ENCODE measurements around the gene AGPS.
"Not testable (repeated sequence)": the region's sequence is repeated elsewhere in the genome, so short reads cannot be mapped to it uniquely, and the experiment has no call there.

AGPS gene

GRCh38 chr2:177476897-177477296 lies 84.3 kb downstream of the AGPS start:
- DNase-seq: no peak

- DNase-seq: no peak
These were observed 85.5 kb downstream of the AGPS start for GRCh38 chr2:177478029-177478428.

GRCh38 chr2:177478907-177479306 lies 86.3 kb downstream of the AGPS start:
- DNase-seq: no peak

GRCh38 chr2:177482195-177482594 lies 89.6 kb downstream of the AGPS start:
- DNase-seq: no peak

- DNase-seq: no peak
These were observed 91.0 kb downstream of the AGPS start for GRCh38 chr2:177483531-177483930.

- no peak for DNase-seq
These were observed 91.7 kb downstream of the AGPS start for GRCh38 chr2:177484180-177484795.

- DNase-seq: not testable (repeated sequence)
These were observed 93.1 kb downstream of the AGPS start for GRCh38 chr2:177485657-177486056.

- no peak for DNase-seq
These were observed 97.2 kb downstream of the AGPS start for GRCh38 chr2:177489719-177490301.

- no peak for DNase-seq
These were observed 103.4 kb downstream of the AGPS start for GRCh38 chr2:177495945-177496344.

GRCh38 chr2:177496921-177497320 lies 104.3 kb downstream of the AGPS start:
- no peak for DNase-seq

- no peak for DNase-seq
These were observed 108.6 kb downstream of the AGPS start for GRCh38 chr2:177501186-177501585.

- DNase-seq: no peak
These were observed 113.9 kb downstream of the AGPS start for GRCh38 chr2:177506505-177506904.

GRCh38 chr2:177506998-177507397 lies 114.4 kb downstream of the AGPS start:
- DNase-seq: no peak

- DNase-seq: no peak
These were observed 124.4 kb downstream of the AGPS start for GRCh38 chr2:177516824-177517544.

GRCh38 chr2:177518754-177519153 lies 126.2 kb downstream of the AGPS start:
- DNase-seq: no peak

GRCh38 chr2:177519534-177520115 lies 127.1 kb downstream of the AGPS start:
- DNase-seq: no peak

- no peak for DNase-seq
These were observed 127.8 kb downstream of the AGPS start for GRCh38 chr2:177520324-177520723.

- no peak for DNase-seq
These were observed 131.2 kb downstream of the AGPS start for GRCh38 chr2:177523781-177524180.

- DNase-seq: no peak
These were observed 132.9 kb downstream of the AGPS start for GRCh38 chr2:177525351-177525924.

- no peak for DNase-seq
These were observed 135.9 kb downstream of the AGPS start for GRCh38 chr2:177528351-177528933.

GRCh38 chr2:177529166-177529565 lies 136.6 kb downstream of the AGPS start:
- no peak for DNase-seq

- no peak for DNase-seq
These were observed 138.0 kb downstream of the AGPS start for GRCh38 chr2:177530561-177530960.

GRCh38 chr2:177531706-177532105 lies 139.1 kb downstream of the AGPS start:
- DNase-seq: no peak
